IMR-90 (cell line): ENCODE measurements around the gene OR52K1. TPM values are rescaled to one million over a fixed set of nuclear protein-coding genes. Genes with fewer than 3 reads are reported as not detected.

Experiments
- ATAC-seq: fragments of 200-7000 bp; cut with Tn5 transposase; 2 replicates; pipeline ENCODE4 v1.9.1; 2020; ENCODE audit warnings: low read depth, mild to moderate bottlenecking, moderate library complexity
- BruUV-seq: library from RNA; stranded (reverse); fragments of 400-500 nt; replicated peaks from 2 replicates; lab custom pipeline; 2021; lab: Mats Ljungman, UMichigan
- CTCF ChIA-PET: fragments of 300-600 bp; formaldehyde crosslinking; extraction: SDS; loops from one replicate; lab custom pipeline; 2021; ENCODE audit warnings: antibody characterized with exemption; lab: Yijun Ruan, JAX
- POLR2A ChIA-PET: fragments of 300-600 bp; sonication (Branson Sonifier 250); formaldehyde crosslinking; loops from one replicate; lab custom pipeline; 2022; ENCODE audit warnings: antibody characterized with exemption; ENCODE audit not compliant: unreplicated experiment; lab: Charles Lee
- DNase-seq: peaks from one replicate; pipeline ENCODE4 v3.0.0; 2013
- H2AFZ ChIP-seq: replicated peaks from 2 replicates; pipeline ENCODE3; 2013; ENCODE audit warnings: low read length, mild to moderate bottlenecking; ENCODE audit not compliant: poor library complexity
- H2AK5ac ChIP-seq: 2 replicates; pipeline ENCODE4 v1.6.1; 2013; ENCODE audit warnings: low read depth, low read length, inconsistent platforms
- H2AK9ac ChIP-seq: replicated peaks from 2 replicates; pipeline ENCODE3; 2013; ENCODE audit warnings: mild to moderate bottlenecking, low read depth, low read length, moderate library complexity; ENCODE audit not compliant: poor library complexity
- H2BK120ac ChIP-seq: 2 replicates; pipeline ENCODE4 v1.6.1; 2013; ENCODE audit warnings: low read depth, low read length, inconsistent platforms
- H2BK15ac ChIP-seq: 3 replicates; pipeline ENCODE4 v1.6.1; 2013; ENCODE audit warnings: low read depth, low read length, inconsistent platforms
- H2BK20ac ChIP-seq: 2 replicates; pipeline ENCODE4 v1.6.1; 2013; ENCODE audit warnings: low read depth, mild to moderate bottlenecking, inconsistent platforms, low read length, moderate library complexity
- H2BK5ac ChIP-seq: 2 replicates; pipeline ENCODE4 v1.6.1; 2013; ENCODE audit warnings: mild to moderate bottlenecking, low read depth, low read length, inconsistent platforms; ENCODE audit not compliant: poor library complexity, severe bottlenecking
- H3K14ac ChIP-seq: replicated peaks from 2 replicates; pipeline ENCODE4 v1.6.1; 2013; ENCODE audit warnings: low read depth, low read length, inconsistent platforms
- H3K18ac ChIP-seq: 2 replicates; pipeline ENCODE4 v1.6.1; 2013; ENCODE audit warnings: low read depth, low read length, control low read depth
- H3K23ac ChIP-seq: 2 replicates; pipeline ENCODE4 v1.6.1; 2013; ENCODE audit warnings: low read depth, low read length, inconsistent platforms
- H3K27ac ChIP-seq: 2 replicates; pipeline ENCODE4 v1.5.1; 2013; ENCODE audit warnings: mild to moderate bottlenecking, control low read depth, low read length; ENCODE audit not compliant: insufficient read depth
- H3K27me3 ChIP-seq: 2 replicates; pipeline ENCODE4 v1.6.1; 2013; ENCODE audit warnings: low read length; ENCODE audit not compliant: control insufficient read depth, insufficient read depth
- H3K36me3 ChIP-seq: 2 replicates; pipeline ENCODE4 v1.6.1; 2013; ENCODE audit warnings: low read length, mixed read lengths; ENCODE audit not compliant: control insufficient read depth, insufficient read depth
- H3K4ac ChIP-seq: 2 replicates; pipeline ENCODE4 v1.6.1; 2013; ENCODE audit warnings: low read depth, low read length, inconsistent platforms
- H3K4me1 ChIP-seq: 2 replicates; pipeline ENCODE4 v1.6.1; 2013; ENCODE audit warnings: low read length, mixed read lengths; ENCODE audit not compliant: control insufficient read depth, insufficient read depth
- H3K4me2 ChIP-seq: 2 replicates; pipeline ENCODE4 v1.6.1; 2013; ENCODE audit warnings: low read depth, mild to moderate bottlenecking, control low read depth, low read length, moderate library complexity
- H3K4me3 ChIP-seq: 2 replicates; pipeline ENCODE4 v1.5.1; 2013; ENCODE audit warnings: low read depth, mild to moderate bottlenecking, control low read depth, low read length, moderate library complexity; ENCODE audit not compliant: insufficient read depth
- H3K56ac ChIP-seq: 2 replicates; pipeline ENCODE4 v1.6.1; 2013; ENCODE audit warnings: low read length, inconsistent platforms; ENCODE audit not compliant: insufficient read depth; ENCODE audit errors: extremely low read depth
- H3K79me1 ChIP-seq, 2 experiments: 2 replicates each; pipeline ENCODE4 v1.6.1; 2013; ENCODE audit warnings: low read length in 2 of 2, inconsistent platforms in 1 of 2, low read depth in 1 of 2
- H3K9ac ChIP-seq: 2 replicates; pipeline ENCODE4 v1.6.1; 2013; ENCODE audit warnings: low read depth, low read length, control low read depth
- H3K9me1 ChIP-seq: 2 replicates; pipeline ENCODE4 v1.6.1; 2013; ENCODE audit warnings: low read length, inconsistent platforms; ENCODE audit not compliant: insufficient read depth
- H3K9me3 ChIP-seq: 2 replicates; pipeline ENCODE4 v1.6.1; 2013; ENCODE audit warnings: low read length; ENCODE audit not compliant: control insufficient read depth, insufficient read depth
- H4K20me1 ChIP-seq: 2 replicates; pipeline ENCODE4 v1.6.1; 2013; ENCODE audit warnings: low read length, inconsistent platforms; ENCODE audit not compliant: insufficient read depth
- H4K5ac ChIP-seq: 2 replicates; pipeline ENCODE4 v1.6.1; 2013; ENCODE audit warnings: mild to moderate bottlenecking, low read depth, low read length, control low read depth
- H4K8ac ChIP-seq, 2 experiments: 2 replicates each; pipeline ENCODE4 v1.6.1; 2013; ENCODE audit warnings: low read depth in 2 of 2, low read length in 2 of 2, control low read depth in 1 of 2, inconsistent platforms in 1 of 2
- H4K91ac ChIP-seq: 2 replicates; pipeline ENCODE4 v1.6.1; 2013; ENCODE audit warnings: low read depth, low read length, inconsistent platforms; ENCODE audit not compliant: insufficient read depth
- BHLHE40 ChIP-seq: fragments of 150-350 bp; IDR thresholded peaks from 2 replicates; pipeline ENCODE4 v1.6.1; 2016; ENCODE audit warnings: mild to moderate bottlenecking, low read depth, low read length
- CEBPB ChIP-seq: IDR thresholded peaks from 2 replicates; pipeline ENCODE4 v1.6.1; 2012; ENCODE audit warnings: low read depth, low read length, improper control_type of control experiment
- CHD1 ChIP-seq: IDR thresholded peaks from 2 replicates; pipeline ENCODE4 v1.6.1; 2012; ENCODE audit warnings: low read depth, low read length, improper control_type of control experiment
- FOS ChIP-seq: fragments of 150-350 bp; IDR thresholded peaks from 2 replicates; pipeline ENCODE4 v1.6.1; 2016; ENCODE audit warnings: low read depth, low read length
- MAFK ChIP-seq: IDR thresholded peaks from 2 replicates; pipeline ENCODE4 v1.6.1; 2012; ENCODE audit warnings: low read depth, low read length, improper control_type of control experiment
- MAZ ChIP-seq: IDR thresholded peaks from 2 replicates; pipeline ENCODE4 v1.6.1; 2012; ENCODE audit warnings: low read depth, mild to moderate bottlenecking, low read length, improper control_type of control experiment, moderate library complexity, borderline replicate concordance
- MXI1 ChIP-seq: IDR thresholded peaks from 2 replicates; pipeline ENCODE4 v1.6.1; 2012; ENCODE audit warnings: low read depth, mild to moderate bottlenecking, low read length, moderate library complexity, borderline replicate concordance
- NFE2L2 ChIP-seq: fragments of 150-350 bp; IDR thresholded peaks from 2 replicates; pipeline ENCODE4 v1.6.1; 2016; ENCODE audit warnings: low read depth, mild to moderate bottlenecking, low read length
- POLR2A ChIP-seq: IDR thresholded peaks from 2 replicates; pipeline ENCODE4 v1.6.1; 2012; ENCODE audit warnings: mild to moderate bottlenecking, low read depth, low read length
- RAD21 ChIP-seq: IDR thresholded peaks from 2 replicates; pipeline ENCODE4 v1.6.1; 2012; ENCODE audit warnings: low read length, improper control_type of control experiment
- RCOR1 ChIP-seq: IDR thresholded peaks from 2 replicates; pipeline ENCODE4 v1.6.1; 2012; ENCODE audit warnings: mild to moderate bottlenecking, low read length, improper control_type of control experiment; ENCODE audit not compliant: insufficient replicate concordance
- RFX5 ChIP-seq: IDR thresholded peaks from 2 replicates; pipeline ENCODE4 v1.8.0; 2012; ENCODE audit warnings: low read depth, mild to moderate bottlenecking, low read length, moderate library complexity
- SMC3 ChIP-seq: fragments of 150-350 bp; IDR thresholded peaks from 2 replicates; pipeline ENCODE4 v1.6.1; 2016; ENCODE audit warnings: low read depth, mild to moderate bottlenecking, antibody characterized with exemption, low read length, moderate library complexity
- WGBS, 2 experiments: methylation state at CpG; one replicate each; pipeline versions ENCODE4 v1.1.5 to v1.1.7; 2013; ENCODE audit warnings: missing lambda C conversion rate in 2 of 2; ENCODE audit not compliant: insufficient read length in 1 of 2; ENCODE audit errors: extremely low coverage in 2 of 2; 5-methylcytosine and 5-hydroxymethylcytosine counted together
- dilution Hi-C: fragments of 300-500 bp; cut with HindIII; formaldehyde crosslinking; loops from one replicate; pipeline ENCODE4 v1.14.3; 2018; ENCODE audit warnings: low sequenced_read_pairs; ENCODE audit not compliant: unreplicated experiment
- in situ Hi-C: fragments of 300-500 bp; cut with MboI; formaldehyde crosslinking; loops from 3 replicates; pipeline ENCODE4 v1.14.3; 2019; ENCODE audit warnings: low sequenced_read_pairs, inconsistent platforms, mixed read lengths
- intact Hi-C: fragments of 100-400 bp; cut with micrococcal nuclease; formaldehyde crosslinking; loops from 2 replicates; pipeline ENCODE4 v1.10.0; 2022
- polyA plus RNA-seq, 3 experiments: library from polyadenylated mRNA; depleted of rRNA; stranded (reverse); fragments of >200 nt; gene quantifications; 2 replicates each; pipeline ENCODE4 v1.2.3, GENCODE V29; 2012; ENCODE audit warnings: low replicate concordance in 1 of 3
- total RNA-seq: library from RNA; depleted of rRNA; stranded (reverse); fragments of >200 nt; gene quantifications from 2 replicates; pipeline ENCODE4 v1.2.3, GENCODE V29; 2012
- TF ChIP-seq, protein P1 (sequence below): fragments of 150-350 bp; IDR thresholded peaks from 2 replicates; pipeline ENCODE4 v1.6.1; 2017; ENCODE audit warnings: mild to moderate bottlenecking, antibody characterized with exemption, low read length, low read depth
- TF ChIP-seq, protein P2 (sequence below): fragments of 150-350 bp; IDR thresholded peaks from 2 replicates; pipeline ENCODE4 v1.6.1; 2016; ENCODE audit warnings: low read depth, mild to moderate bottlenecking, low read length, moderate library complexity, borderline replicate concordance
- TF ChIP-seq, protein P3 (sequence below): conservative IDR thresholded peaks from 2 replicates; pipeline ENCODE4 v1.5.1; 2012; ENCODE audit warnings: mild to moderate bottlenecking, low read depth, low read length, improper control_type of control experiment

OR52K1 gene
- total and polyA plus RNA-seq, 2 of the 4 experiments (the other 2 are of a cell fraction): not detected

DNA sequence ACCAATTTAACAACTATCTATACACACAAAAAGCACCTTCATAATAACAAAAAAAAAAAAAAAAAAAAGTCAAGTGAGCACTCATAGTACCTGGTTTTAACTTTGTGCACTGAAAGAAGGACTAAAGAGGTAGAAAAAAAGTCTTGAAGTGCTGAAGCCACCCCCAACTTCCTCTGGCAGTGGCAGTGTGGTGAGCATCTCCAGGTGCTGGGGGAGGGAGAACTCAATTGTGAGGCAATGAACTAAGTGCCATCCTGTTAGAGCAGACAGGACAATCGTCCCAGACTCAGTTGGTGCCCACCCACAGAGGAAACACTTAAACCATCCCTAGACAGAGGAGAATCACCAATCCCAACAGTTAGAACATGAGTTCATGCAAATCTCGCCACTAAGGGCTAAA, 39.9 kb downstream of the OR52K1 start:
- DNase-seq: no peak
- Histone ChIP-seq H3K4me3 (no peak overlapping the region), H3K9ac (no peak overlapping the region), H2BK5ac (no peak overlapping the region), H4K91ac (no peak overlapping the region), H2BK15ac (no peak overlapping the region), H3K79me1 (no peaks in the 10 kb centered on the region), H2BK120ac (no peak overlapping the region), H2BK20ac (no peak overlapping the region), H3K23ac (no peak overlapping the region), H2AK5ac (no peak overlapping the region), H3K4me2 (no peak overlapping the region), H3K56ac (no peak overlapping the region), H3K18ac (no peak overlapping the region), H3K9me3 (no peaks in the 10 kb centered on the region), H4K8ac (no peak overlapping the region), H3K27me3 (no peaks in the 10 kb centered on the region), H4K5ac (no peak overlapping the region), H3K9me1 (no peaks in the 10 kb centered on the region), H3K14ac (no peak overlapping the region), H3K4me1 (no peaks in the 10 kb centered on the region), H3K36me3 (no peaks in the 10 kb centered on the region), H2AFZ (no peak overlapping the region), H3K27ac (no peak overlapping the region), H4K20me1 (no peaks in the 10 kb centered on the region), H2AK9ac (no peak overlapping the region), H3K4ac (no peak overlapping the region)
- ChIA-PET CTCF (no interaction called here), POLR2A (no interaction called here)
- dilution Hi-C loops: no loop called here
- in situ Hi-C loops: no loop called here
- intact Hi-C loops: no loop called here
- no peak for TF ChIP-seq CEBPB
- no peak for TF ChIP-seq NFE2L2
- TF ChIP-seq FOS: no peak
- TF ChIP-seq, protein P1, sequence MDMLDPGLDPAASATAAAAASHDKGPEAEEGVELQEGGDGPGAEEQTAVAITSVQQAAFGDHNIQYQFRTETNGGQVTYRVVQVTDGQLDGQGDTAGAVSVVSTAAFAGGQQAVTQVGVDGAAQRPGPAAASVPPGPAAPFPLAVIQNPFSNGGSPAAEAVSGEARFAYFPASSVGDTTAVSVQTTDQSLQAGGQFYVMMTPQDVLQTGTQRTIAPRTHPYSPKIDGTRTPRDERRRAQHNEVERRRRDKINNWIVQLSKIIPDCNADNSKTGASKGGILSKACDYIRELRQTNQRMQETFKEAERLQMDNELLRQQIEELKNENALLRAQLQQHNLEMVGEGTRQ: no peak
- no peak for TF ChIP-seq MAZ
- TF ChIP-seq RAD21: no peak
- TF ChIP-seq RCOR1: no peak
- TF ChIP-seq, protein P2, sequence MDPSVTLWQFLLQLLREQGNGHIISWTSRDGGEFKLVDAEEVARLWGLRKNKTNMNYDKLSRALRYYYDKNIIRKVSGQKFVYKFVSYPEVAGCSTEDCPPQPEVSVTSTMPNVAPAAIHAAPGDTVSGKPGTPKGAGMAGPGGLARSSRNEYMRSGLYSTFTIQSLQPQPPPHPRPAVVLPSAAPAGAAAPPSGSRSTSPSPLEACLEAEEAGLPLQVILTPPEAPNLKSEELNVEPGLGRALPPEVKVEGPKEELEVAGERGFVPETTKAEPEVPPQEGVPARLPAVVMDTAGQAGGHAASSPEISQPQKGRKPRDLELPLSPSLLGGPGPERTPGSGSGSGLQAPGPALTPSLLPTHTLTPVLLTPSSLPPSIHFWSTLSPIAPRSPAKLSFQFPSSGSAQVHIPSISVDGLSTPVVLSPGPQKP: no peak
- no peak for TF ChIP-seq SMC3
- no peak for TF ChIP-seq BHLHE40
- TF ChIP-seq, protein P3, sequence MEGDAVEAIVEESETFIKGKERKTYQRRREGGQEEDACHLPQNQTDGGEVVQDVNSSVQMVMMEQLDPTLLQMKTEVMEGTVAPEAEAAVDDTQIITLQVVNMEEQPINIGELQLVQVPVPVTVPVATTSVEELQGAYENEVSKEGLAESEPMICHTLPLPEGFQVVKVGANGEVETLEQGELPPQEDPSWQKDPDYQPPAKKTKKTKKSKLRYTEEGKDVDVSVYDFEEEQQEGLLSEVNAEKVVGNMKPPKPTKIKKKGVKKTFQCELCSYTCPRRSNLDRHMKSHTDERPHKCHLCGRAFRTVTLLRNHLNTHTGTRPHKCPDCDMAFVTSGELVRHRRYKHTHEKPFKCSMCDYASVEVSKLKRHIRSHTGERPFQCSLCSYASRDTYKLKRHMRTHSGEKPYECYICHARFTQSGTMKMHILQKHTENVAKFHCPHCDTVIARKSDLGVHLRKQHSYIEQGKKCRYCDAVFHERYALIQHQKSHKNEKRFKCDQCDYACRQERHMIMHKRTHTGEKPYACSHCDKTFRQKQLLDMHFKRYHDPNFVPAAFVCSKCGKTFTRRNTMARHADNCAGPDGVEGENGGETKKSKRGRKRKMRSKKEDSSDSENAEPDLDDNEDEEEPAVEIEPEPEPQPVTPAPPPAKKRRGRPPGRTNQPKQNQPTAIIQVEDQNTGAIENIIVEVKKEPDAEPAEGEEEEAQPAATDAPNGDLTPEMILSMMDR: no peak
- TF ChIP-seq POLR2A: no peak
- no peak for TF ChIP-seq CHD1
- TF ChIP-seq MXI1: no peak
- no peak for TF ChIP-seq RFX5
- no peak for TF ChIP-seq MAFK
- no TSS peak for BruUV-seq
- WGBS, 2 experiments: 0% methylated on average over 1 of the region's 2 CpGs; no CpG with 5 or more reads in 1 of the 2 experiments
- no peak for ATAC-seq
